Stimulated activated CD4-positive, alpha-beta T cell treated with anti-CD3 and anti-CD28 coated beads, Interleukin-4, amount 100 ng/mL, for 1 hour (primary cell): ENCODE results near the gene ENO4.

ENCODE experiments used
- DNase-seq: peaks from one replicate; pipeline ENCODE4 v3.0.0-alpha.2; 2020

ENO4 gene

GRCh38 chr10:116919164-116919563, 69.9 kb downstream of the ENO4 start:
- DNase-seq = no peak

- no peak for DNase-seq
These were observed 70.4 kb downstream of the ENO4 start for GRCh38 chr10:116919706-116920105.

- no peak for DNase-seq
These were observed 75.8 kb downstream of the ENO4 start for GRCh38 chr10:116925056-116925455.

DNA sequence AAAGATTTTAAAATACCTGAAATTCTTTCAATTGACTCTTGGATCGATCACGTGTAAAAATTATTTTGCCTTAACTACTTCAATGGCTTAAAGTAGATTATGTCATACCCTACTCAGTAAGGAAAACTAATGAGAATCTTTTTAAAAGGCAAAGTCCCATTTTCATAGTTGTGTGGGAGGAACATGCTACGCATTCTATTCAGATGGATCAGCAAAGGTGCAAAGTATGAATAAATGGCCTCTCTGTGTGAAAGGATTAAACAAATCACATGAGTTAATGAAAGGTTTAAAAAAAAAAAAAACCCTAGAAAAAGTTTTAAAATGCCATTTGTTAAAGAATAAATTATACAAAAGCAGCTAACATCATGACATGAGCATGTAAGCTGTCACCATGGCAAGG, 77.1 kb downstream of the ENO4 start:
- DNase-seq = no peak

GRCh38 chr10:116931806-116932205, 82.5 kb downstream of the ENO4 start:
- no peak for DNase-seq
